Dermis microvascular lymphatic vessel endothelial cell (primary cell): ENCODE results near the gene TRIM33. TPM values are rescaled to one million over a fixed set of nuclear protein-coding genes. Genes with fewer than 3 reads are reported as not detected.
A peak's percentile ranks its signal among the peaks of the same experiment; 100 is the strongest.
"Not testable (repeated sequence)": the region's sequence is repeated elsewhere in the genome, so short reads cannot be mapped to it uniquely, and the experiment has no call there.

Source experiments
- DNase-seq, 2 donors: peaks; one replicate each; pipeline versions ENCODE4 v3.0.0 to v3.0.0-alpha.2; 2010; ENCODE audit warnings: low read depth in 2 of 2
- total RNA-seq: library from RNA; depleted of rRNA; stranded (reverse); fragments of >200 nt; gene quantifications from 2 replicates; pipeline ENCODE4 v1.2.1, GENCODE V29; 2014

TRIM33 gene
- total RNA-seq, 1 donor from 2014 or later, result 16.9 TPM

GRCh38 chr1:114423455-114423854 lies 87.5 kb downstream of the TRIM33 start:
- DNase-seq, result no peak

- DNase-seq, result not testable (repeated sequence)
These were observed 92.1 kb downstream of the TRIM33 start for GRCh38 chr1:114418948-114419347.

GRCh38 chr1:114397601-114398000 lies 113.4 kb downstream of the TRIM33 start:
- no peak for DNase-seq

- DNase-seq, result no peak
These were observed 115.1 kb downstream of the TRIM33 start for GRCh38 chr1:114395863-114396262.

GRCh38 chr1:114390960-114391359 lies 120.0 kb downstream of the TRIM33 start:
- no peak for DNase-seq

- no peak for DNase-seq
These were observed 120.6 kb downstream of the TRIM33 start for GRCh38 chr1:114390361-114390760.

- no peak for DNase-seq
These were observed 122.5 kb downstream of the TRIM33 start for GRCh38 chr1:114388432-114389003.

GRCh38 chr1:114387585-114387984 lies 123.4 kb downstream of the TRIM33 start:
- not testable (repeated sequence) for DNase-seq

GRCh38 chr1:114387010-114387360 lies 124.0 kb downstream of the TRIM33 start:
- DNase-seq, result no peak

- no peak for DNase-seq
These were observed 124.6 kb downstream of the TRIM33 start for GRCh38 chr1:114386129-114387009.

- no peak for DNase-seq
These were observed 126.1 kb downstream of the TRIM33 start for GRCh38 chr1:114384922-114385321.

GRCh38 chr1:114379987-114380386 lies 131.0 kb downstream of the TRIM33 start:
- no peak for DNase-seq

- DNase-seq, result no peak
These were observed 131.6 kb downstream of the TRIM33 start for GRCh38 chr1:114379358-114379757.

GRCh38 chr1:114377356-114377755 lies 133.6 kb downstream of the TRIM33 start:
- DNase-seq, result no peak

GRCh38 chr1:114369930-114370329 lies 141.1 kb downstream of the TRIM33 start:
- DNase-seq, result no peak

- DNase-seq, result not testable (repeated sequence)
These were observed 141.6 kb downstream of the TRIM33 start for GRCh38 chr1:114369266-114369919.

- DNase-seq, result no peak
These were observed 142.3 kb downstream of the TRIM33 start for GRCh38 chr1:114368560-114369255.

- no peak for DNase-seq
These were observed 143.2 kb downstream of the TRIM33 start for GRCh38 chr1:114367810-114368209.

- not testable (repeated sequence) for DNase-seq
These were observed 147.8 kb downstream of the TRIM33 start for GRCh38 chr1:114363230-114363629.

GRCh38 chr1:114359791-114360190 lies 151.2 kb downstream of the TRIM33 start:
- DNase-seq, result no peak

- no peak for DNase-seq
These were observed 155.8 kb downstream of the TRIM33 start for GRCh38 chr1:114355240-114355639.

GRCh38 chr1:114353262-114353661 lies 157.7 kb downstream of the TRIM33 start:
- peak; percentile 23 to 44 for DNase-seq
